SU-DHL-6 (cell line): ENCODE data around the gene TCF12.
"Not testable (repeated sequence)": the region's sequence is repeated elsewhere in the genome, so short reads cannot be mapped to it uniquely, and the experiment has no call there.

Source experiments
- H2AFZ ChIP-seq: fragments of 200-600 bp; sonication (generic); 2 replicates; pipeline ENCODE4 v1.6.1; 2014; ENCODE audit warnings: low read depth, mild to moderate bottlenecking, moderate library complexity, mixed read lengths, antibody characterized with exemption, low read length; ENCODE audit not compliant: severe bottlenecking
- H3F3A ChIP-seq: fragments of 200-600 bp; shearing (Covaris generic); 2 replicates; pipeline ENCODE4 v1.6.0; 2016; ENCODE audit warnings: antibody characterized with exemption, mild to moderate bottlenecking; ENCODE audit not compliant: insufficient read depth
- H3K27ac ChIP-seq: fragments of 200-600 bp; sonication (generic); 2 replicates; pipeline ENCODE4 v1.5.1; 2016; ENCODE audit warnings: low read depth, mild to moderate bottlenecking, low read length, moderate library complexity, mixed read lengths
- H3K27me3 ChIP-seq: fragments of 200-600 bp; sonication (generic), shearing (Covaris generic); 2 replicates; pipeline ENCODE4 v1.6.0; 2014; ENCODE audit warnings: mild to moderate bottlenecking, low read length
- H3K36me3 ChIP-seq: fragments of 200-600 bp; sonication (generic); 2 replicates; pipeline ENCODE4 v1.6.1; 2014; ENCODE audit warnings: mild to moderate bottlenecking, low read length, mixed read lengths
- H3K4me2 ChIP-seq: fragments of 300-600, 200-600 bp; shearing (Covaris generic), sonication (generic); 2 replicates; pipeline ENCODE4 v1.6.0; 2014; ENCODE audit warnings: low read length, low read depth, mild to moderate bottlenecking; ENCODE audit not compliant: poor library complexity, severe bottlenecking
- H3K4me3 ChIP-seq: fragments of 200-600 bp; sonication (generic); 2 replicates; pipeline ENCODE4 v1.5.1; 2014; ENCODE audit warnings: antibody characterized with exemption, low read length, mild to moderate bottlenecking, mixed read lengths; ENCODE audit not compliant: insufficient read depth, poor library complexity, severe bottlenecking
- H3K79me2 ChIP-seq: fragments of 200-600 bp; sonication (generic); 2 replicates; pipeline ENCODE4 v1.6.1; 2014; ENCODE audit warnings: mild to moderate bottlenecking, low read length, moderate library complexity; ENCODE audit not compliant: insufficient read depth
- H3K9ac ChIP-seq: fragments of 200-600 bp; sonication (generic); 2 replicates; pipeline ENCODE4 v1.7.0; 2014; ENCODE audit warnings: mild to moderate bottlenecking, low read length
- H3K9me2 ChIP-seq: fragments of 200-600 bp; sonication (generic); replicated peaks from 2 replicates; pipeline ENCODE4 v1.6.1; 2014; ENCODE audit warnings: low read length; ENCODE audit not compliant: insufficient read depth
- H3K9me3 ChIP-seq: fragments of 200-600 bp; sonication (generic); 2 replicates; pipeline ENCODE4 v1.6.1; 2014; ENCODE audit warnings: low read length, mixed read lengths; ENCODE audit not compliant: insufficient read depth
- H4K20me1 ChIP-seq: fragments of 200-600 bp; sonication (generic); 2 replicates; pipeline ENCODE4 v1.6.1; 2014; ENCODE audit warnings: low read depth, mild to moderate bottlenecking, antibody characterized with exemption, low read length, moderate library complexity, mixed read lengths
- EZH2phosphoT487 ChIP-seq: fragments of 200-600 bp; sonication (generic), shearing (Covaris generic); conservative IDR thresholded peaks from 2 replicates; pipeline ENCODE4 v1.6.1; 2018; ENCODE audit warnings: mild to moderate bottlenecking, antibody characterized with exemption, low read length, moderate library complexity, mixed read lengths
- TF ChIP-seq, protein P1 (sequence below): fragments of 200-600 bp; sonication (generic); IDR thresholded peaks from one replicate; pipeline ENCODE4 v1.5.1; 2017; ENCODE audit warnings: antibody characterized with exemption, mild to moderate bottlenecking, low read length, moderate library complexity; ENCODE audit not compliant: insufficient read depth, poor library complexity, severe bottlenecking

TCF12 gene

DNA sequence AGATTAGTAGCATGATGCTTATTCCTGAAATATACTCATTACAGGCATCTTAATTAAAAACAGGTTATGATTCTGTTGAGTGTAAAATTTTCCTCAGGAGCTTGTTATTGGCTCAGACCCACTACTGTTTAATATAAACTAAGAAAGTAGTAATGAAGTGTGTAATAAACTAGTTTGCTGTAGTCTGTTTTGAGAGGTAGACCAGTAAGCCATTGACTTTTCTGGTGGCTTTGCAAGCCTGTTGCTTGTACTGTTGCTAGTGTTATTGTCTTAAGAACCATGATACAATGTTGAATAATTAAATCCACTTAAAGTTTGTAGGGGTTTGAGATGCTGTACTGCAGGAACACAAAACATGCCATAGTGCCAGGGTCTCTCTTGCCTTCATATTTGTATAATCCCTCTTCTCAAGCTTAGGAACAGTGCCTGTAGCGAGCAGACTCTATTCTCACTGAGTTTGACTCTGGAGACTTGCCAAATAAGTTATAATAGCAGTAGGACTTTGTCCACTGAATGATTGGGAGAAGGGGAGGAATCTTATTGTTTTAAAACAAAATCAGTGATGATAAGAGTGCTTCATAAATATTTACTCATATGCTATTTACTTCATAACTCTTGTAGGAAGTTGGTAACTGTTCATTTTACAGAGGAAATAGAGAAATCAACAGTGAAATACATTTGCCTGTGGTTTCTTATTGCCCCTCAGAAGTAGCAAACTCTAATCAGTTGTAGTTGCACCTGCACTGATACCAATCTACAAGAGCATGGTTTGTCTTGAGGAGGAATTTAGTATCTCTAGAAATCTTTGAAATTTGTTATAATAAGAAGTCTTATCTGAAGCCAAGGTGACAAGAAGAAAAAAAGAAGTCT is 13.4 kb downstream of the TCF12 start:
- Histone ChIP-seq H3F3A (no peaks in the 10 kb centered on the region), H3K36me3 (0 out of 2 replicates have a peak, but pooled peaks cover 16% of the 10 kb centered on the region), H3K9me2 (no peaks in the 10 kb centered on the region), H3K9me3 (no peaks in the 10 kb centered on the region), H2AFZ (no peak overlapping the region), H3K27me3 (no peaks in the 10 kb centered on the region), H3K4me3 (no peak overlapping the region), H3K79me2 (peaks cover 59% of the 10 kb centered on the region), H3K4me2 (no peak overlapping the region), H3K9ac (no peak overlapping the region), H3K27ac (no peak overlapping the region), H4K20me1 (0 out of 2 replicates have a peak, but pooled peaks cover 7% of the 10 kb centered on the region)
- TF ChIP-seq, protein P1, sequence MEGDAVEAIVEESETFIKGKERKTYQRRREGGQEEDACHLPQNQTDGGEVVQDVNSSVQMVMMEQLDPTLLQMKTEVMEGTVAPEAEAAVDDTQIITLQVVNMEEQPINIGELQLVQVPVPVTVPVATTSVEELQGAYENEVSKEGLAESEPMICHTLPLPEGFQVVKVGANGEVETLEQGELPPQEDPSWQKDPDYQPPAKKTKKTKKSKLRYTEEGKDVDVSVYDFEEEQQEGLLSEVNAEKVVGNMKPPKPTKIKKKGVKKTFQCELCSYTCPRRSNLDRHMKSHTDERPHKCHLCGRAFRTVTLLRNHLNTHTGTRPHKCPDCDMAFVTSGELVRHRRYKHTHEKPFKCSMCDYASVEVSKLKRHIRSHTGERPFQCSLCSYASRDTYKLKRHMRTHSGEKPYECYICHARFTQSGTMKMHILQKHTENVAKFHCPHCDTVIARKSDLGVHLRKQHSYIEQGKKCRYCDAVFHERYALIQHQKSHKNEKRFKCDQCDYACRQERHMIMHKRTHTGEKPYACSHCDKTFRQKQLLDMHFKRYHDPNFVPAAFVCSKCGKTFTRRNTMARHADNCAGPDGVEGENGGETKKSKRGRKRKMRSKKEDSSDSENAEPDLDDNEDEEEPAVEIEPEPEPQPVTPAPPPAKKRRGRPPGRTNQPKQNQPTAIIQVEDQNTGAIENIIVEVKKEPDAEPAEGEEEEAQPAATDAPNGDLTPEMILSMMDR = no peak
- TF ChIP-seq EZH2phosphoT487 = no peak

- H3K4me3 ChIP-seq, H3K9me3 ChIP-seq, H3F3A ChIP-seq, H3K27ac ChIP-seq, H3K4me2 ChIP-seq, H3K9ac ChIP-seq, H4K20me1 ChIP-seq, H3K27me3 ChIP-seq, H2AFZ ChIP-seq, H3K9me2 ChIP-seq: not testable (repeated sequence)
- Histone ChIP-seq H3K79me2 (peaks cover 59% of the 10 kb centered on the region), H3K36me3 (0 out of 2 replicates have a peak, but pooled peaks cover 14% of the 10 kb centered on the region)
Measured at GRCh38 chr15:56932509-56932868, 14.0 kb downstream of the TCF12 start.

- Histone ChIP-seq H3K9me3 (no peaks in the 10 kb centered on the region), H2AFZ (no peak overlapping the region), H3K27ac (no peak overlapping the region), H3K4me3 (no peak overlapping the region), H4K20me1 (no peaks in the 10 kb centered on the region), H3K27me3 (no peaks in the 10 kb centered on the region), H3K9me2 (no peaks in the 10 kb centered on the region), H3K79me2 (peaks cover 60% of the 10 kb centered on the region), H3K4me2 (no peak overlapping the region), H3K36me3 (0 out of 2 replicates have a peak, but pooled peaks cover 8% of the 10 kb centered on the region), H3F3A (no peaks in the 10 kb centered on the region), H3K9ac (no peak overlapping the region)
- TF ChIP-seq EZH2phosphoT487 = no peak
- TF ChIP-seq, protein P1 = no peak
Measured at GRCh38 chr15:56933410-56933809, 15.0 kb downstream of the TCF12 start.

DNA sequence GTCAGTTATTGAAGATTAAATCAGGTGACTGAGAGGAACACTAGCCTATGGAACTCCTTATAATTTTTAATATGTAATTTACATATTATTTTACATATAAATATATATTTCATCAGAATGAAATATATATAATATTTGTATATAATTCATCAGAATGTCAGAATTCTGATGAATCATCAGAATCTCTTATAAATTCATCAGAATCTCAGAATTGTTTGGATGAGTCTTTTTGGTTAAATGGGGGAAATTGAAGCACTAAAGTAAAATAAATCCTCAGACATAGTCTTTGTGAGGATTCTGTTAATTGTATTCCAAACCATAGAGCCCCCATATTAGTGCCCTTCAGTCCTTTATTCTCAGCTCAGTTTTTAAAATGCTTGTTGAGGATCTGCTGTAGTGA is 15.4 kb downstream of the TCF12 start:
- H3F3A ChIP-seq = no peaks in the 10 kb centered on the region
- H3K9me2 ChIP-seq = no peaks in the 10 kb centered on the region
- H4K20me1 ChIP-seq = no peaks in the 10 kb centered on the region
- H3K9me3 ChIP-seq = no peaks in the 10 kb centered on the region
- 0 out of 2 replicates have a peak, but pooled peaks cover 5% of the 10 kb centered on the region for H3K36me3 ChIP-seq
- H3K79me2 ChIP-seq = peaks cover 60% of the 10 kb centered on the region
- no peak overlapping the region for H3K4me2 ChIP-seq
- no peak overlapping the region for H3K9ac ChIP-seq
- H3K27me3 ChIP-seq = no peaks in the 10 kb centered on the region
- H2AFZ ChIP-seq = no peak overlapping the region
- no peak for TF ChIP-seq EZH2phosphoT487
- TF ChIP-seq, protein P1 = no peak
- H3K4me3 ChIP-seq = no peak overlapping the region
- H3K27ac ChIP-seq = no peak overlapping the region
